DND-41 (cell line): ENCODE data around the gene FGF18.

ENCODE experiments used
- EZH2 ChIP-seq: IDR thresholded peaks from 3 replicates; pipeline ENCODE4 v1.6.1; 2012; ENCODE audit warnings: borderline replicate concordance, low read depth, mild to moderate bottlenecking, moderate library complexity, low read length, inconsistent platforms; ENCODE audit not compliant: severe bottlenecking
- TF ChIP-seq, protein P1 (sequence below): IDR thresholded peaks from 2 replicates; pipeline ENCODE4 v1.5.1; 2012; ENCODE audit warnings: borderline replicate concordance, low read length, moderate library complexity, mild to moderate bottlenecking; ENCODE audit not compliant: poor library complexity, severe bottlenecking; ENCODE audit errors: extremely low read depth

GRCh38 chr5:171488876-171489275 is 69.4 kb downstream of the FGF18 start:
- TF ChIP-seq, protein P1, sequence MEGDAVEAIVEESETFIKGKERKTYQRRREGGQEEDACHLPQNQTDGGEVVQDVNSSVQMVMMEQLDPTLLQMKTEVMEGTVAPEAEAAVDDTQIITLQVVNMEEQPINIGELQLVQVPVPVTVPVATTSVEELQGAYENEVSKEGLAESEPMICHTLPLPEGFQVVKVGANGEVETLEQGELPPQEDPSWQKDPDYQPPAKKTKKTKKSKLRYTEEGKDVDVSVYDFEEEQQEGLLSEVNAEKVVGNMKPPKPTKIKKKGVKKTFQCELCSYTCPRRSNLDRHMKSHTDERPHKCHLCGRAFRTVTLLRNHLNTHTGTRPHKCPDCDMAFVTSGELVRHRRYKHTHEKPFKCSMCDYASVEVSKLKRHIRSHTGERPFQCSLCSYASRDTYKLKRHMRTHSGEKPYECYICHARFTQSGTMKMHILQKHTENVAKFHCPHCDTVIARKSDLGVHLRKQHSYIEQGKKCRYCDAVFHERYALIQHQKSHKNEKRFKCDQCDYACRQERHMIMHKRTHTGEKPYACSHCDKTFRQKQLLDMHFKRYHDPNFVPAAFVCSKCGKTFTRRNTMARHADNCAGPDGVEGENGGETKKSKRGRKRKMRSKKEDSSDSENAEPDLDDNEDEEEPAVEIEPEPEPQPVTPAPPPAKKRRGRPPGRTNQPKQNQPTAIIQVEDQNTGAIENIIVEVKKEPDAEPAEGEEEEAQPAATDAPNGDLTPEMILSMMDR, result no peak
- no peak for TF ChIP-seq EZH2
